Measurements from ENCODE around the gene CASK. TPM values are rescaled to one million over a fixed set of nuclear protein-coding genes. Genes with fewer than 3 reads are reported as not detected.

Gene CASK
- total and polyA plus RNA-seq, 5 donors from 2014 or later, result 8.4 to 168 (median 20.2) TPM

DNA sequence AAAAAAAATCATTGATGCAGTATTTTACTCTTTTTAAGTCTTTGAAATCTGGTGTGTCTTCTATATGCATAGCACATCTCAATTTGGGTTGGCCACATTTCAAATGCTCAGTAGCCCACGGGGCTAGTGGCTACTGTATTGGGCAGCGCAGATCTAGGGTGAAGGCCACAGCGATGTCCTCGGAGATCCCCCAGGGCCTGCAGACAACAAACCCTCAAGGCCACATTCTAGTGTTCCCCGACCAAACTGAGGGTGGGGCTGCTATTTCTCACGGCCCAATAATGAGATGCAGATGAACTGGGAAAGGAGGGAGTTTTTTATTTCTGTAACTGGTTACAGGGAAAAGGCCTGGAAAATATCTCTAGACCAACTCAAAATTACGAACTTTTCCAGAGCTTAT lies 452.6 kb downstream of the CASK start:
- peaks cover 0 to 4% (median 2%) of the 10 kb centered on the region in 4 donors for H3K4me1 Mint-ChIP-seq
- Histone ChIP-seq H3K4me1 (ENCODE audit: control insufficient read depth, insufficient read depth, low read length, poor library complexity, severe bottlenecking) (no peaks in the 10 kb centered on the region), H3K36me3 (ENCODE audit: control insufficient read depth, insufficient read depth, low read length) (no peaks in the 10 kb centered on the region), H3K27me3 (ENCODE audit: control insufficient read depth, insufficient read depth, low read length) (no peaks in the 10 kb centered on the region), H3K9me3 (ENCODE audit: control insufficient read depth in 2 of 2, low read length in 2 of 2) (no peaks in the 10 kb centered on the region), H3K27ac (ENCODE audit: insufficient read depth, low read length, poor library complexity, severe bottlenecking) (no peak overlapping the region), H3K4me3 (ENCODE audit: low read depth, low read length) (no peak overlapping the region)
- DNase-seq (no peak), ATAC-seq (ENCODE audit: low read depth in 2 of 2) (no peak)
- peaks cover 0 to 4% (median 0%) of the 10 kb centered on the region in 7 donors for H3K9me3 Mint-ChIP-seq
- H3K36me3 Mint-ChIP-seq, result no peaks in the 10 kb centered on the region
- H3K4me3 Mint-ChIP-seq, result no peak overlapping the region
- peaks cover 2% of the 10 kb centered on the region for H3K27me3 Mint-ChIP-seq
- H3K27ac Mint-ChIP-seq, result no peak overlapping the region

GRCh38 chrX:41468647-41469323 lies 454.6 kb downstream of the CASK start:
- Mint-ChIP-seq H3K27me3 (peaks cover 5% of the 10 kb centered on the region), H3K9me3 (peaks cover 0 to 2% (median 0%) of the 10 kb centered on the region in 7 donors), H3K4me1 (peaks cover 0 to 4% (median 2%) of the 10 kb centered on the region in 4 donors), H3K4me3 (peak overlapping the region in 1 of 4 donors; percentile 35), H3K27ac (no peak overlapping the region), H3K36me3 (no peaks in the 10 kb centered on the region)
- no peaks in the 10 kb centered on the region for H3K36me3 ChIP-seq (ENCODE audit: control insufficient read depth, insufficient read depth, low read length)
- no peak overlapping the region for H3K4me3 ChIP-seq (ENCODE audit: low read depth, low read length)
- no peak overlapping the region for H3K27ac ChIP-seq (ENCODE audit: insufficient read depth, low read length, poor library complexity, severe bottlenecking)
- H3K4me1 ChIP-seq (ENCODE audit: control insufficient read depth, insufficient read depth, low read length, poor library complexity, severe bottlenecking), result no peaks in the 10 kb centered on the region
- DNase-seq (no peak), ATAC-seq (ENCODE audit: low read depth in 2 of 2) (no peak)
- no peaks in the 10 kb centered on the region for H3K9me3 ChIP-seq (ENCODE audit: control insufficient read depth in 2 of 2, low read length in 2 of 2)
- H3K27me3 ChIP-seq (ENCODE audit: control insufficient read depth, insufficient read depth, low read length), result no peaks in the 10 kb centered on the region

Other genes starting within 250 kb of the CASK start
- gene GPR34, start 234.6 kb downstream of the CASK start, total RNA-seq, result not detected
- gene GPR34, start 234.6 kb downstream of the CASK start, polyA plus RNA-seq, result under 1 TPM in 3 of 4 donors, not detected in 1; 0.17 to 0.53 (median 0.24) TPM
- not detected for gene GPR82, start 199.4 kb downstream of the CASK start, total RNA-seq
- under 1 TPM; 0.25 to 0.83 (median 0.39) TPM for gene GPR82, start 199.4 kb downstream of the CASK start, polyA plus RNA-seq

All from CD4-positive, CD25-positive, alpha-beta regulatory T cell (primary cell).